Stimulated activated CD8-positive, alpha-beta memory T cell treated with anti-CD3 and anti-CD28 coated beads, Interleukin-15, amount 100 ng/mL, for 1 hour (primary cell): ENCODE results near the gene HMGXB3.
A peak's percentile ranks its signal among the peaks of the same experiment; 100 is the strongest.

ENCODE experiments used
- DNase-seq: peaks from one replicate; pipeline ENCODE4 v3.0.0-alpha.2; 2020; ENCODE audit warnings: low read depth

HMGXB3 gene

GRCh38 chr5:150000256-150000989 is at the start of gene HMGXB3, which contains the start of gene TIGD6:
HMGXB3 (plus strand) TSS chr5:150000739; CDS start chr5:150004853, 4,114 bp downstream.
TIGD6 (minus strand) TSS chr5:150000654; CDS start chr5:149996348, 4,306 bp downstream.
- peak; percentile 62 for DNase-seq

GRCh38 chr5:149951138-149951749 is 49.3 kb upstream of the HMGXB3 start:
- no peak for DNase-seq

GRCh38 chr5:149953436-149954121 is 47.0 kb upstream of the HMGXB3 start:
- DNase-seq = no peak

GRCh38 chr5:149954798-149955197 is 45.7 kb upstream of the HMGXB3 start:
- DNase-seq = no peak

- DNase-seq = no peak
Measured at GRCh38 chr5:149956685-149957084, 43.9 kb upstream of the HMGXB3 start.

- no peak for DNase-seq
Measured at GRCh38 chr5:149957855-149958254, 42.7 kb upstream of the HMGXB3 start.

GRCh38 chr5:149959406-149960236 is 40.9 kb upstream of the HMGXB3 start:
- peak; percentile 11 for DNase-seq

- DNase-seq = peak; percentile 91
Measured at GRCh38 chr5:149960272-149961185, 40.0 kb upstream of the HMGXB3 start, which contains the start of gene SLC26A2. SLC26A2 (plus strand) TSS chr5:149960758; CDS start chr5:149977653, 16,895 bp downstream.

GRCh38 chr5:149961186-149961685 is 39.3 kb upstream of the HMGXB3 start:
- DNase-seq = no peak

GRCh38 chr5:149961957-149962409 is 38.6 kb upstream of the HMGXB3 start:
- DNase-seq = no peak

GRCh38 chr5:149962601-149963300 is 37.8 kb upstream of the HMGXB3 start:
- no peak for DNase-seq

GRCh38 chr5:149963729-149964128 is 36.8 kb upstream of the HMGXB3 start:
- DNase-seq = no peak

- DNase-seq = no peak
Measured at GRCh38 chr5:149966946-149967345, 33.6 kb upstream of the HMGXB3 start.

- DNase-seq = no peak
Measured at GRCh38 chr5:149969181-149969930, 31.2 kb upstream of the HMGXB3 start.

GRCh38 chr5:149975409-149975808 is 25.1 kb upstream of the HMGXB3 start:
- no peak for DNase-seq

- no peak for DNase-seq
Measured at GRCh38 chr5:149979896-149980295, 20.6 kb upstream of the HMGXB3 start.

GRCh38 chr5:149981206-149981605 is 19.3 kb upstream of the HMGXB3 start:
- DNase-seq = no peak

- no peak for DNase-seq
Measured at GRCh38 chr5:149982505-149982904, 18.0 kb upstream of the HMGXB3 start.

- no peak for DNase-seq
Measured at GRCh38 chr5:149988126-149988525, 12.4 kb upstream of the HMGXB3 start.
